H1 (cell line): ENCODE data around the gene NCK2. TPM values are rescaled to one million over a fixed set of nuclear protein-coding genes. Genes with fewer than 3 reads are reported as not detected.

Experiments used
- CTCF ChIA-PET: fragments of 300-600 bp; sonication (Branson Sonifier 250); formaldehyde crosslinking; loops from one replicate; lab custom pipeline; 2021; ENCODE audit not compliant: partially characterized antibody; lab: Charles Lee
- POLR2A ChIA-PET: fragments of 300-600 bp; sonication (Branson Sonifier 250); formaldehyde crosslinking; loops from one replicate; lab custom pipeline; 2021; ENCODE audit warnings: inconsistent platforms; ENCODE audit not compliant: partially characterized antibody; lab: Charles Lee
- DNase-seq, 2 experiments: peaks; one replicate each; pipeline versions ENCODE4 v3.0.0 to v3.0.0-alpha.2; 2010 to 2022; ENCODE audit warnings: low spot score in 2 of 2, low read depth in 1 of 2, mixed read lengths in 1 of 2
- FAIRE-seq: peaks from 2 replicates; lab custom pipeline; 2011; peaks lifted over from hg19 to GRCh38; lab: Jason Lieb, UNC
- H2AFZ ChIP-seq: 2 replicates; pipeline ENCODE4 v1.8.1; 2012; ENCODE audit warnings: low read length, inconsistent platforms
- H2AK5ac ChIP-seq: 2 replicates; pipeline ENCODE4 v1.6.1; 2013; ENCODE audit warnings: low read depth, low read length
- H2BK120ac ChIP-seq: replicated peaks from 2 replicates; pipeline ENCODE3; 2013; ENCODE audit warnings: low read depth, low read length, inconsistent platforms
- H2BK12ac ChIP-seq: 2 replicates; pipeline ENCODE4 v1.6.1; 2013; ENCODE audit warnings: low read depth, low read length
- H2BK15ac ChIP-seq: 2 replicates; pipeline ENCODE4 v1.6.1; 2013; ENCODE audit warnings: low read length
- H2BK20ac ChIP-seq: 2 replicates; pipeline ENCODE4 v1.6.1; 2013; ENCODE audit warnings: low read length
- H2BK5ac ChIP-seq: 2 replicates; pipeline ENCODE4 v1.6.1; 2013; ENCODE audit warnings: low read depth, low read length
- H3K14ac ChIP-seq: 2 replicates; pipeline ENCODE4 v1.6.1; 2013; ENCODE audit warnings: inconsistent platforms; ENCODE audit not compliant: insufficient read length
- H3K18ac ChIP-seq: 2 replicates; pipeline ENCODE4 v1.6.1; 2013; ENCODE audit warnings: low read length; ENCODE audit errors: extremely low read depth
- H3K23ac ChIP-seq: 2 replicates; pipeline ENCODE4 v1.6.1; 2013; ENCODE audit warnings: inconsistent platforms; ENCODE audit not compliant: insufficient read length
- H3K23me2 ChIP-seq: 2 replicates; pipeline ENCODE4 v1.6.1; 2013; ENCODE audit warnings: low read depth, low read length
- H3K27ac ChIP-seq: 2 replicates; pipeline ENCODE4 v1.6.1; 2011; ENCODE audit warnings: low read depth, low read length, inconsistent platforms
- H3K27me3 ChIP-seq, 4 experiments: replicated peaks in 1 of 4; 1 replicate in 1 of 4; 2 replicates in 3 of 4; pipeline versions ENCODE4 v1.6.1 to v1.8.1; 2011 to 2013; ENCODE audit warnings: low read length in 3 of 4, mild to moderate bottlenecking in 3 of 4, inconsistent platforms in 2 of 4, mixed read lengths in 2 of 4, moderate library complexity in 1 of 4; ENCODE audit not compliant: control insufficient read depth in 3 of 4, insufficient read depth in 3 of 4; ENCODE audit errors: extremely low read depth in 1 of 4
- H3K36me3 ChIP-seq, 4 experiments: 2 replicates each; pipeline versions ENCODE4 v1.6.1 to v1.8.1; 2011 to 2013; ENCODE audit warnings: mild to moderate bottlenecking in 4 of 4, low read length in 3 of 4, moderate library complexity in 2 of 4, control low read depth in 1 of 4, inconsistent platforms in 1 of 4; ENCODE audit not compliant: insufficient read depth in 4 of 4, control insufficient read depth in 2 of 4
- H3K4ac ChIP-seq: replicated peaks from 2 replicates; pipeline ENCODE3; 2013; ENCODE audit warnings: low read length, low read depth, mixed read lengths, inconsistent platforms; ENCODE audit not compliant: insufficient read length
- H3K4me1 ChIP-seq, 4 experiments: replicated peaks in 1 of 4; 1 replicate in 1 of 4; 2 replicates in 3 of 4; pipeline versions ENCODE4 v1.6.1 to v1.8.1; 2011 to 2013; ENCODE audit warnings: low read length in 3 of 4, inconsistent platforms in 2 of 4, mixed read lengths in 1 of 4; ENCODE audit not compliant: insufficient read depth in 4 of 4, control insufficient read depth in 3 of 4
- H3K4me2 ChIP-seq, 2 experiments: 2 replicates each; pipeline versions ENCODE4 v1.6.1 to v1.8.1; 2011 to 2013; ENCODE audit warnings: low read depth in 2 of 2, low read length in 2 of 2, control low read depth in 1 of 2, inconsistent platforms in 1 of 2, mild to moderate bottlenecking in 1 of 2; ENCODE audit not compliant: insufficient read depth in 1 of 2
- H3K4me3 ChIP-seq, 4 experiments: fragments of 200-600, 300-600 bp in 1 of 4; sonication (generic), shearing (Covaris generic), sonication (Bioruptor Twin) in 1 of 4; 2 replicates each; pipeline versions ENCODE4 v1.5.1 to v1.8.1; 2011 to 2016; ENCODE audit warnings: low read length in 4 of 4, low read depth in 3 of 4, control low read depth in 2 of 4, inconsistent platforms in 2 of 4, mild to moderate bottlenecking in 2 of 4, mixed read lengths in 1 of 4, moderate library complexity in 1 of 4; ENCODE audit not compliant: insufficient read depth in 2 of 4; ENCODE audit errors: extremely low read depth in 1 of 4
- H3K56ac ChIP-seq: replicated peaks from 2 replicates; pipeline ENCODE3; 2013; ENCODE audit warnings: low read depth, mild to moderate bottlenecking, mixed read lengths, low read length, inconsistent platforms; ENCODE audit not compliant: insufficient read length
- H3K79me1 ChIP-seq: 2 replicates; pipeline ENCODE4 v1.6.1; 2013; ENCODE audit warnings: low read depth, low read length, control low read depth
- H3K79me2 ChIP-seq, 2 experiments: 2 replicates each; pipeline versions ENCODE4 v1.6.1 to v1.8.1; 2012 to 2013; ENCODE audit warnings: low read length in 2 of 2, mild to moderate bottlenecking in 2 of 2, inconsistent platforms in 1 of 2; ENCODE audit not compliant: insufficient read depth in 2 of 2, control insufficient read depth in 1 of 2
- H3K9ac ChIP-seq, 4 experiments: replicated peaks in 1 of 4; 1 replicate in 1 of 4; 2 replicates in 3 of 4; pipeline versions ENCODE4 v1.6.1 to v1.8.1; 2011 to 2013; ENCODE audit warnings: low read depth in 3 of 4, low read length in 3 of 4, control low read depth in 2 of 4, mild to moderate bottlenecking in 2 of 4, moderate library complexity in 2 of 4, inconsistent platforms in 1 of 4; ENCODE audit errors: extremely low read depth in 1 of 4
- H3K9me3 ChIP-seq, 2 experiments: 2 replicates each; pipeline versions ENCODE4 v1.6.1 to v1.8.1; 2012 to 2013; ENCODE audit warnings: mild to moderate bottlenecking in 2 of 2, moderate library complexity in 2 of 2, control low read depth in 1 of 2, inconsistent platforms in 1 of 2, low read depth in 1 of 2, low read length in 1 of 2, mixed read lengths in 1 of 2; ENCODE audit not compliant: insufficient read depth in 2 of 2
- H4K20me1 ChIP-seq, 2 experiments: replicated peaks in 1 of 2; 2 replicates each; pipeline versions ENCODE3 to v1.8.1; 2011 to 2013; ENCODE audit warnings: inconsistent platforms in 2 of 2, low read length in 2 of 2, mild to moderate bottlenecking in 1 of 2; ENCODE audit not compliant: insufficient read depth in 2 of 2, control insufficient read depth in 1 of 2
- H4K5ac ChIP-seq: 2 replicates; pipeline ENCODE4 v1.6.1; 2013; ENCODE audit warnings: low read length, low read depth, mixed read lengths, inconsistent platforms; ENCODE audit not compliant: insufficient read length
- H4K8ac ChIP-seq: 2 replicates; pipeline ENCODE4 v1.8.0; 2013; ENCODE audit warnings: mild to moderate bottlenecking, moderate library complexity, low read length, inconsistent platforms; ENCODE audit not compliant: insufficient read depth; ENCODE audit errors: extremely low read depth
- H4K91ac ChIP-seq: replicated peaks from 2 replicates; pipeline ENCODE3; 2013; ENCODE audit warnings: low read length, mixed read lengths, inconsistent platforms; ENCODE audit not compliant: insufficient read length
- CBX8 ChIP-seq: fragments of 300-800, 300-1000 bp; sonication (generic); IDR thresholded peaks from 2 replicates; pipeline ENCODE4 v1.7.1; 2016; ENCODE audit warnings: low read depth, low read length, borderline replicate concordance
- SIRT6 ChIP-seq: IDR thresholded peaks from one replicate; pipeline ENCODE4 v1.7.1; 2012; ENCODE audit warnings: low read length, inconsistent platforms
- SP1 ChIP-seq: IDR thresholded peaks from 2 replicates; pipeline ENCODE4 v1.6.1; 2011; ENCODE audit warnings: low read depth, low read length
- WGBS, 2 experiments: shearing (Covaris generic) in 1 of 2; methylation state at CpG; one replicate each; pipeline versions ENCODE4 v1.1.6 to v1.1.7; 2013 to 2015; ENCODE audit warnings: low lambda C conversion rate in 2 of 2, mixed read lengths in 2 of 2, inconsistent platforms in 1 of 2, low coverage in 1 of 2, missing lambda C conversion rate in 1 of 2; ENCODE audit not compliant: insufficient replicate concordance in 2 of 2, insufficient coverage in 1 of 2, insufficient read length in 1 of 2; ENCODE audit errors: extremely low coverage in 1 of 2, missing lambda C conversion rate in 1 of 2; 5-methylcytosine and 5-hydroxymethylcytosine counted together
- polyA plus RNA-seq, 7 experiments: library from polyadenylated mRNA; depleted of rRNA in 3 of 7; stranded (reverse) in 5 of 7; unstranded in 2 of 7; fragments of >200 nt in 5 of 7; fragments of 200-250 nt in 2 of 7; gene quantifications; 1 replicate in 5 of 7; 2 replicates in 1 of 7; 4 replicates in 1 of 7; pipeline versions ENCODE4 v1.2.1 to v1.2.3, GENCODE V29; 2011 to 2013; ENCODE audit warnings: missing spikeins in 2 of 7, mixed read lengths in 2 of 7
- total RNA-seq: library from RNA; stranded (reverse); fragmentation: NEBNext Ultra II Directional; extraction: Animal tissue kit (Norgen Biotek cat#: 25700); gene quantifications from 2 replicates; pipeline ENCODE4 v1.2.1, GENCODE V29; 2021

NCK2 gene
- total and polyA plus RNA-seq, 2 of the 8 experiments (the other 6 are each of a cell fraction or from before 2014, with no cell fraction given), result 30.3 to 65.7 TPM

GRCh38 chr2:105919191-105919811, 174.6 kb downstream of the NCK2 start:
- H3K79me1 ChIP-seq, result no peaks in the 10 kb centered on the region

More at GRCh38 chr2:105919191-105919811, 174.6 kb downstream of the NCK2 start:
- no peak overlapping the region for H3K18ac ChIP-seq
- H4K91ac ChIP-seq, result no peak overlapping the region
- H3K79me2 ChIP-seq, result no peaks in the 10 kb centered on the region
- H3K4me2 ChIP-seq, result no peak overlapping the region
- H3K9ac ChIP-seq, result no peak overlapping the region
- H3K4ac ChIP-seq, result no peak overlapping the region
- H2BK5ac ChIP-seq, result no peak overlapping the region
- no peak overlapping the region; the same call in 1 of the 2 replicates for H2BK15ac ChIP-seq
- no peak overlapping the region for H2AFZ ChIP-seq
- no peaks in the 10 kb centered on the region for H4K20me1 ChIP-seq
- H3K23ac ChIP-seq, result no peak overlapping the region
- no peaks in the 10 kb centered on the region for H3K36me3 ChIP-seq
- no peak overlapping the region for H3K27ac ChIP-seq
- no peaks in the 10 kb centered on the region for H3K4me1 ChIP-seq
- H2AK5ac ChIP-seq, result no peak overlapping the region
- no peak overlapping the region for H4K5ac ChIP-seq
- no peak overlapping the region for H3K56ac ChIP-seq
- peaks cover 6 to 15% of the 10 kb centered on the region in 2 experiments; a peak in 2 of 4 replicates for H3K9me3 ChIP-seq
- FAIRE-seq, result no peak
- no peak overlapping the region for H4K8ac ChIP-seq
- 91% methylated on average over 3 of the region's 3 CpGs; no CpG with 5 or more reads in 1 of the 2 experiments for WGBS, 2 experiments
- ChIA-PET CTCF (interaction anchor here (0.8 to 3.9 kb wide), 27 partner anchors 9 to 441 kb away, joined by 3 to 17 read pairs (median 4); no protein-coding TSS in a partner anchor), POLR2A (interaction anchor here (0.6 kb wide), 2 partner anchors 313 to 383 kb away, joined by 3 to 4 read pairs; no protein-coding TSS in a partner anchor)
- H3K4me3 ChIP-seq, result no peak overlapping the region
- DNase-seq, result no peak
- H3K27me3 ChIP-seq, result no peaks in the 10 kb centered on the region
- TF ChIP-seq SP1, result no peak
- TF ChIP-seq SIRT6, result no peak
- TF ChIP-seq CBX8, result no peak
- H3K23me2 ChIP-seq, result no peaks in the 10 kb centered on the region
- H2BK12ac ChIP-seq, result no peak overlapping the region
- H2BK120ac ChIP-seq, result no peak overlapping the region
- no peak overlapping the region for H2BK20ac ChIP-seq
- no peak overlapping the region for H3K14ac ChIP-seq
